ENCODE data around the gene ANKK1.

ANKK1 gene

GRCh38 chr11:113405724-113406478 is 18.3 kb downstream of the ANKK1 start:
- no peak overlapping the region for H3K4me3 ChIP-seq (ENCODE audit: low read length)
- no peaks in the 10 kb centered on the region for H3K36me3 ChIP-seq (ENCODE audit: insufficient read depth, low read length)
- H3K9me3 ChIP-seq (ENCODE audit: low read length) = no peaks in the 10 kb centered on the region
- H3K4me1 ChIP-seq (ENCODE audit: insufficient read depth, low read length) = no peaks in the 10 kb centered on the region
- H2AFZ ChIP-seq (ENCODE audit: low read depth, low read length) = no peak overlapping the region
- peaks cover 22% of the 10 kb centered on the region for H3K27me3 ChIP-seq (ENCODE audit: insufficient read depth, low read length)

DNA sequence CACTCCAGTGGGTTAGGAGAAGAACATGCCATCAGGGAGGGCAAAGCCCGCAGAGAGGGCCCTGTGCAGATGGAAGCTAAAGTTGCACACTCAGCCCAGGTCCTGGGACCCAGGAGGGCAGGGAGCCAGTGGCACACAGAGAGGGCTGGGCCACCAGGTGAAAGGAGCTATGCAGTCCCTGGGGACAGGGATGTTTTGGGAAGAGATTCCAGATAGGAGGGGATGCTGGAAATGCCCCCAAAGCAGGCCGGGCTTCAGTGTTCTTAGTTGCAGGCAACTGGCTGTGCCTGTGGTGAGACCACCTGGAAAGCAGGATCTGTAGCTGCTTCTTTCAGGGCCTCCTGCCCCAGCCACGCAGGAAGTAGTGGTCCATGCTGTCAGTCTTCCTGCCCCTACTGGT is 19.6 kb downstream of the ANKK1 start:
- no peaks in the 10 kb centered on the region for H3K36me3 ChIP-seq (ENCODE audit: insufficient read depth, low read length)
- no peaks in the 10 kb centered on the region for H3K9me3 ChIP-seq (ENCODE audit: low read length)
- no peak overlapping the region for H2AFZ ChIP-seq (ENCODE audit: low read depth, low read length)
- peaks cover 22% of the 10 kb centered on the region for H3K27me3 ChIP-seq (ENCODE audit: insufficient read depth, low read length)
- no peaks in the 10 kb centered on the region for H3K4me1 ChIP-seq (ENCODE audit: insufficient read depth, low read length)
- H3K4me3 ChIP-seq (ENCODE audit: low read length) = no peak overlapping the region

- H2AFZ ChIP-seq (ENCODE audit: low read depth, low read length) = no peak overlapping the region
- no peak overlapping the region for H3K4me3 ChIP-seq (ENCODE audit: low read length)
- H3K9me3 ChIP-seq (ENCODE audit: low read length) = no peaks in the 10 kb centered on the region
- H3K36me3 ChIP-seq (ENCODE audit: insufficient read depth, low read length) = no peaks in the 10 kb centered on the region
- H3K4me1 ChIP-seq (ENCODE audit: insufficient read depth, low read length) = no peaks in the 10 kb centered on the region
- H3K27me3 ChIP-seq (ENCODE audit: insufficient read depth, low read length) = peaks cover 22% of the 10 kb centered on the region
Observed at GRCh38 chr11:113408206-113408605, 20.6 kb downstream of the ANKK1 start.

DNA sequence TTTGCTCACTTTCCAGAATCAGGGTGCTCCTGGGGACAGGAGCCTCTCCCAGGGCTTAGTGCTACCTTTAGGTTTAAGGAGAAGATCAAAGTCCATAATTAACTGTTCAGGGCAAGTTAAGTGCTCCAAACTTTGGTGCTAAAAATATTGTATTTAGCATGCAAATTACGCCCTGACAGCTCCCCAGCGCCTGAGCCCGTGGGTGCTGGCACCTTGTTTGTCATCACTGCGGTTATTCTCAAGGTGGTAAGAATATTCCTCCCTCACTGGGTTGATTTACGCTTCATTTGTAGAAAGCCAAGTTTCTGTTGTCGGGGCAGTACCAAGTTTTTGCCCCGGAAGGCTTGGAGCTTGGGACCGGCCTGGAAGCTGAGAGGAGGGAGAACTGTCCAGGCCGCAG is 21.3 kb downstream of the ANKK1 start:
- no peaks in the 10 kb centered on the region for H3K9me3 ChIP-seq (ENCODE audit: low read length)
- no peak overlapping the region for H2AFZ ChIP-seq (ENCODE audit: low read depth, low read length)
- no peaks in the 10 kb centered on the region for H3K36me3 ChIP-seq (ENCODE audit: insufficient read depth, low read length)
- H3K4me3 ChIP-seq (ENCODE audit: low read length) = no peak overlapping the region
- no peaks in the 10 kb centered on the region for H3K4me1 ChIP-seq (ENCODE audit: insufficient read depth, low read length)
- peaks cover 22% of the 10 kb centered on the region for H3K27me3 ChIP-seq (ENCODE audit: insufficient read depth, low read length)

DNA sequence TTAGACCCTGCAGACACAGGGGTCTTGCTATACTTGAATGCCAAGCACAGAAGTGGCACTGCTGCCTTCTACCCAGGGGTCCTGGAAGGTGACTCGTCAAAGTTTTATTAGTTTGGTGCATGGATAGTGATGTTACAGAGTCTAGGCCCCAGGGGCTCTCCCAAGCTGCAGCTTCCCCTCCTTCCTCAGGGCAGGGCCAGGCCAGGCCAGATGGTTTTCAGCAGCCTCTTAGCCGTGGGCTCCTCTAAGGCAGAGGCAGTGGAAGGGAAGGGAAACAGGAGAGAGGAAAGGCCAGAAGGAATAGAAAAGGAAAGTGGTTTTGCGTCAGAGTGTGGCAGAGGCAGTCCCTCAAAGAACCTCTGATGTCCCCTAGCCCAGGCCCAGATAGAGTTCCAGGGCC is 21.9 kb downstream of the ANKK1 start:
- Histone ChIP-seq H3K4me1 (ENCODE audit: insufficient read depth, low read length) (no peaks in the 10 kb centered on the region), H3K9me3 (ENCODE audit: low read length) (no peaks in the 10 kb centered on the region), H3K4me3 (ENCODE audit: low read length) (no peak overlapping the region), H3K36me3 (ENCODE audit: insufficient read depth, low read length) (no peaks in the 10 kb centered on the region), H3K27me3 (ENCODE audit: insufficient read depth, low read length) (peaks cover 22% of the 10 kb centered on the region), H2AFZ (ENCODE audit: low read depth, low read length) (no peak overlapping the region)

- Histone ChIP-seq H3K4me1 (ENCODE audit: insufficient read depth, low read length) (no peaks in the 10 kb centered on the region), H3K4me3 (ENCODE audit: low read length) (no peak overlapping the region), H3K27me3 (ENCODE audit: insufficient read depth, low read length) (peaks cover 19% of the 10 kb centered on the region), H3K36me3 (ENCODE audit: insufficient read depth, low read length) (no peaks in the 10 kb centered on the region), H2AFZ (ENCODE audit: low read depth, low read length) (no peak overlapping the region), H3K9me3 (ENCODE audit: low read length) (no peaks in the 10 kb centered on the region)
Observed at GRCh38 chr11:113410414-113411135, 23.0 kb downstream of the ANKK1 start.

DNA sequence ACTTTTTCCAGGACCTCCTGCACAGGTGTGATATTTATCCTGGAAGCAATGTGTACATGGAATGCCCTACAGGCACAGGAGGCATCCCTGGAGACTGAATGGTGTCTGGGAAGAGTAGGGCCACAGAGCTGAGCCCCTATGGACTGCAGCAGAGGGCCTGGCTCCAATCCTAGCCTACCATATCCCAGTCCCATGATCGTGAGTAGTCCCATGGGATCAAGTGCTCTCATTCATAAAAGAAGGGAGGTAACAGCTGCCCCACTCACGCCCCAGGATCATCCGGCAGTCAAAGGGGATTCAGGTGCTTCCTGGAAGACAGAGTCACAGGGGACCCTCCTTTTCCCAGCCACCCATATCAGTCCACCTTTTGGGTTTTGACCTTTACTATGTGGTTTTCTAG is 24.0 kb downstream of the ANKK1 start:
- H3K27me3 ChIP-seq (ENCODE audit: insufficient read depth, low read length) = peaks cover 15% of the 10 kb centered on the region
- H3K4me1 ChIP-seq (ENCODE audit: insufficient read depth, low read length) = no peaks in the 10 kb centered on the region
- no peaks in the 10 kb centered on the region for H3K36me3 ChIP-seq (ENCODE audit: insufficient read depth, low read length)
- no peak overlapping the region for H2AFZ ChIP-seq (ENCODE audit: low read depth, low read length)
- H3K4me3 ChIP-seq (ENCODE audit: low read length) = no peak overlapping the region
- H3K9me3 ChIP-seq (ENCODE audit: low read length) = no peaks in the 10 kb centered on the region

DNA sequence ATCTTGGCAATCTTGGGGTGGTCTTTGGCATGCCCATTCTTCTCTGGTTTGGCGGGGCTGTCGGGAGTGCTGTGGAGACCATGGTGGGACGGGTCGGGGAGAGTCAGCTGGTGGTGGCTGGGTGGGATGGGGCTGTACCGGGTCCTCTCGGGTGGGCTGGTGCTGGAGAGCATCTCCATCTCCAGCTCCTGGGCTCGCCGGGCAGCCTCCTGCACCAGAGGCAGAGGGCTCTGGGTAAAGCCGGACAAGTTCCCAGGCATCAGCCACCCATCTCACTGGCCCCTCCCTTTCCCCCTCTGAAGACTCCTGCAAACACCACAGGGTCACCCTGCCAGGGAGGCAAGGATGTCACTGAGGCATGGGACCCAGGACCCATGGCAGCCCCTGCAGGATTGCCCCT is 25.1 kb downstream of the ANKK1 start:
- Histone ChIP-seq H3K4me1 (ENCODE audit: insufficient read depth, low read length) (no peaks in the 10 kb centered on the region), H3K9me3 (ENCODE audit: low read length) (no peaks in the 10 kb centered on the region), H2AFZ (ENCODE audit: low read depth, low read length) (no peak overlapping the region), H3K36me3 (ENCODE audit: insufficient read depth, low read length) (no peaks in the 10 kb centered on the region), H3K27me3 (ENCODE audit: insufficient read depth, low read length) (peaks cover 9% of the 10 kb centered on the region), H3K4me3 (ENCODE audit: low read length) (no peak overlapping the region)

- Histone ChIP-seq H2AFZ (ENCODE audit: low read depth, low read length) (no peak overlapping the region), H3K36me3 (ENCODE audit: insufficient read depth, low read length) (no peaks in the 10 kb centered on the region), H3K4me3 (ENCODE audit: low read length) (no peak overlapping the region), H3K4me1 (ENCODE audit: insufficient read depth, low read length) (no peaks in the 10 kb centered on the region), H3K27me3 (ENCODE audit: insufficient read depth, low read length) (no peaks in the 10 kb centered on the region), H3K9me3 (ENCODE audit: low read length) (no peaks in the 10 kb centered on the region)
Observed at GRCh38 chr11:113415343-113415742, 27.8 kb downstream of the ANKK1 start.

DNA sequence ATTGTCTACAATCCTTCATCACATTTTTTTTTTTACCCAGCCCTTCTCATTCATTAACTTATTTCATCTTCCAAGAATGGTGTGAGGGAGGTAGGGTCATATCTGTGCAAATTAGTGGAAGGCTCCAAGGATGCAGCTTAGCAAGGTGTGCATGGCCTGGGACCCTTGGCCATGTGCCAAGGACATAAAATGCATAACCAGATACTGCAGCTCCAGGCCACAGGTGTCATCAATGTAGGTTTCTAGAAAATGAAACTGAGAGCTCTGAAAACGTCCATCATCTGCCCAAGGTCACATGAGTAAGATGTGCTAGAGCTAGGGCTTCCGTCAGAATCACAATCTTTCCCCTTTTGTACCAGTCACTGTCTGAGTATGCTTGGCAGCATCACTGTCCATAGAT is 29.8 kb downstream of the ANKK1 start:
- no peaks in the 10 kb centered on the region for H3K4me1 ChIP-seq (ENCODE audit: insufficient read depth, low read length)
- H3K9me3 ChIP-seq (ENCODE audit: low read length) = no peaks in the 10 kb centered on the region
- H2AFZ ChIP-seq (ENCODE audit: low read depth, low read length) = no peak overlapping the region
- H3K36me3 ChIP-seq (ENCODE audit: insufficient read depth, low read length) = no peaks in the 10 kb centered on the region
- no peak overlapping the region for H3K4me3 ChIP-seq (ENCODE audit: low read length)
- peaks cover 3% of the 10 kb centered on the region for H3K27me3 ChIP-seq (ENCODE audit: insufficient read depth, low read length)

- no peaks in the 10 kb centered on the region for H3K4me1 ChIP-seq (ENCODE audit: insufficient read depth, low read length)
- no peaks in the 10 kb centered on the region for H3K36me3 ChIP-seq (ENCODE audit: insufficient read depth, low read length)
- no peak overlapping the region for H2AFZ ChIP-seq (ENCODE audit: low read depth, low read length)
- H3K4me3 ChIP-seq (ENCODE audit: low read length) = no peak overlapping the region
- H3K9me3 ChIP-seq (ENCODE audit: low read length) = no peaks in the 10 kb centered on the region
- peaks cover 3% of the 10 kb centered on the region for H3K27me3 ChIP-seq (ENCODE audit: insufficient read depth, low read length)
Observed at GRCh38 chr11:113419454-113420003, 31.9 kb downstream of the ANKK1 start.

DNA sequence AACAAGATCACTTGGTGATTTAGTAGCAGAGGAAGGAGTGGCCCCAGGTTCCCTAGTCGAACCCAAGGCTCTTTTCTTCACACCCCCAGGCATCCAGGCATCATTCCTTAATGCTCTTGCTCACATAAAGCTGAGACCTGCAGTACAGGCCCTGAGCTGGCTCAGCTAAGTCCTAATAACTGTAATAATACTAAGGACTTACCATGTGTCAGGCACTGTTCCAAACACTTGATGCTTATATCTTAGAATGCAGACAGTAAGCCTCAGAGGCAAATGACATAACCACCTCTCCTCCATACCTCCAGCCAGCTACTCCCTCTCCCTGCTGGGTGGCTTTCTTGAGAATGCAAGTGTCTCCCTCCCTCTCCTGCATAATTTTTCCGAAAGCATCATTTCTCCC is 33.2 kb downstream of the ANKK1 start:
- H3K4me1 ChIP-seq (ENCODE audit: insufficient read depth, low read length) = no peaks in the 10 kb centered on the region
- peaks cover 3% of the 10 kb centered on the region for H3K27me3 ChIP-seq (ENCODE audit: insufficient read depth, low read length)
- H3K4me3 ChIP-seq (ENCODE audit: low read length) = no peak overlapping the region
- no peak overlapping the region for H2AFZ ChIP-seq (ENCODE audit: low read depth, low read length)
- no peaks in the 10 kb centered on the region for H3K9me3 ChIP-seq (ENCODE audit: low read length)
- H3K36me3 ChIP-seq (ENCODE audit: insufficient read depth, low read length) = no peaks in the 10 kb centered on the region

- Histone ChIP-seq H3K27me3 (ENCODE audit: insufficient read depth, low read length) (peaks cover 2% of the 10 kb centered on the region), H3K4me1 (ENCODE audit: insufficient read depth, low read length) (no peaks in the 10 kb centered on the region)
Observed at GRCh38 chr11:113426686-113427085, 39.1 kb downstream of the ANKK1 start.

More at GRCh38 chr11:113426686-113427085, 39.1 kb downstream of the ANKK1 start:
- H2AFZ ChIP-seq (ENCODE audit: low read depth, low read length) = no peak overlapping the region
- H3K36me3 ChIP-seq (ENCODE audit: insufficient read depth, low read length) = no peaks in the 10 kb centered on the region
- no peak overlapping the region for H3K4me3 ChIP-seq (ENCODE audit: low read length)
- H3K9me3 ChIP-seq (ENCODE audit: low read length) = no peaks in the 10 kb centered on the region

Measured in neuron (in vitro differentiated cells).